ENCODE measurements around the gene GAREM1.
"Not testable (repeated sequence)": the region's sequence is repeated elsewhere in the genome, so short reads cannot be mapped to it uniquely, and the experiment has no call there.

GAREM1 gene

GRCh38 chr18:32476106-32476505 lies 5.4 kb upstream of the GAREM1 start:
- no peaks in the 10 kb centered on the region for H3K36me3 ChIP-seq (ENCODE audit: control insufficient read depth, insufficient read depth, low read length)
- no peak overlapping the region for H3K9ac ChIP-seq (ENCODE audit: low read length)
- H3K56ac ChIP-seq (ENCODE audit: low read length), result no peak overlapping the region
- H3K79me1 ChIP-seq (ENCODE audit: low read length), result no peaks in the 10 kb centered on the region
- no peak overlapping the region for H4K8ac ChIP-seq (ENCODE audit: low read depth, low read length)
- no peak overlapping the region for H3K4me3 ChIP-seq (ENCODE audit: low read length)
- no peaks in the 10 kb centered on the region for H3K27me3 ChIP-seq (ENCODE audit: insufficient read depth, low read length, poor library complexity)
- H3K4ac ChIP-seq (ENCODE audit: low read depth, low read length), result no peak overlapping the region
- H2BK120ac ChIP-seq (ENCODE audit: low read depth, low read length), result no peak overlapping the region
- no peak for DNase-seq
- no peak overlapping the region for H2BK5ac ChIP-seq (ENCODE audit: low read length)
- no peaks in the 10 kb centered on the region for H3K79me2 ChIP-seq (ENCODE audit: control insufficient read depth, insufficient read depth, low read length)
- no peak overlapping the region for H3K23ac ChIP-seq (ENCODE audit: low read length)
- H3K4me2 ChIP-seq (ENCODE audit: low read length), result no peak overlapping the region
- no peak overlapping the region for H2AK5ac ChIP-seq (ENCODE audit: low read length)
- peaks cover 3% of the 10 kb centered on the region for H3K4me1 ChIP-seq (ENCODE audit: control insufficient read depth, low read depth, low read length)
- no peak overlapping the region for H2BK15ac ChIP-seq (replicated peaks; ENCODE audit: low read depth)
- H4K5ac ChIP-seq (ENCODE audit: low read length), result no peak overlapping the region
- H3K18ac ChIP-seq (ENCODE audit: low read length), result no peak overlapping the region
- H3K27ac ChIP-seq (ENCODE audit: low read depth, low read length), result no peak overlapping the region
- no CpG with 5 or more reads among the region's 2 CpGs for WGBS (ENCODE audit: extremely low coverage, insufficient coverage, low lambda C conversion rate)

GRCh38 chr18:32475069-32475468 lies 4.4 kb upstream of the GAREM1 start:
- not testable (repeated sequence) for H3K4ac ChIP-seq (ENCODE audit: low read depth, low read length); H3K27me3 ChIP-seq (ENCODE audit: insufficient read depth, low read length, poor library complexity); H3K9ac ChIP-seq (ENCODE audit: low read length); H3K56ac ChIP-seq (ENCODE audit: low read length); H3K4me1 ChIP-seq (ENCODE audit: control insufficient read depth, low read depth, low read length); H3K23ac ChIP-seq (ENCODE audit: low read length); H3K18ac ChIP-seq (ENCODE audit: low read length); H3K79me1 ChIP-seq (ENCODE audit: low read length); H2BK120ac ChIP-seq (ENCODE audit: low read depth, low read length); H3K4me2 ChIP-seq (ENCODE audit: low read length); H3K27ac ChIP-seq (ENCODE audit: low read depth, low read length); H2BK5ac ChIP-seq (ENCODE audit: low read length); H2BK15ac ChIP-seq (replicated peaks; ENCODE audit: low read depth); H4K5ac ChIP-seq (ENCODE audit: low read length); H3K4me3 ChIP-seq (ENCODE audit: low read length); H3K79me2 ChIP-seq (ENCODE audit: control insufficient read depth, insufficient read depth, low read length); H3K36me3 ChIP-seq (ENCODE audit: control insufficient read depth, insufficient read depth, low read length); DNase-seq; H2AK5ac ChIP-seq (ENCODE audit: low read length); H4K8ac ChIP-seq (ENCODE audit: low read depth, low read length)
- no CpG with 5 or more reads among the region's 12 CpGs for WGBS (ENCODE audit: extremely low coverage, insufficient coverage, low lambda C conversion rate)

GRCh38 chr18:32473325-32473724 lies 2.6 kb upstream of the GAREM1 start:
- Histone ChIP-seq H3K9ac (ENCODE audit: low read length) (no peak overlapping the region), H2BK5ac (ENCODE audit: low read length) (no peak overlapping the region), H3K4me2 (ENCODE audit: low read length) (no peak overlapping the region), H3K4ac (ENCODE audit: low read depth, low read length) (no peak overlapping the region), H3K18ac (ENCODE audit: low read length) (no peak overlapping the region), H3K23ac (ENCODE audit: low read length) (no peak overlapping the region), H4K5ac (ENCODE audit: low read length) (no peak overlapping the region), H3K4me3 (ENCODE audit: low read length) (no peak overlapping the region), H3K36me3 (ENCODE audit: control insufficient read depth, insufficient read depth, low read length) (no peaks in the 10 kb centered on the region), H3K79me2 (ENCODE audit: control insufficient read depth, insufficient read depth, low read length) (peaks cover 8% of the 10 kb centered on the region), H2BK120ac (ENCODE audit: low read depth, low read length) (no peak overlapping the region), H3K27ac (ENCODE audit: low read depth, low read length) (no peak overlapping the region), H3K4me1 (ENCODE audit: control insufficient read depth, low read depth, low read length) (peaks cover 11% of the 10 kb centered on the region), H4K8ac (ENCODE audit: low read depth, low read length) (no peak overlapping the region), H3K27me3 (ENCODE audit: insufficient read depth, low read length, poor library complexity) (no peaks in the 10 kb centered on the region), H3K79me1 (ENCODE audit: low read length) (peaks cover 5% of the 10 kb centered on the region), H2BK15ac (replicated peaks; ENCODE audit: low read depth) (no peak overlapping the region), H3K56ac (ENCODE audit: low read length) (no peak overlapping the region), H2AK5ac (ENCODE audit: low read length) (no peak overlapping the region)
- DNase-seq, result no peak

- no peak overlapping the region for H3K56ac ChIP-seq (ENCODE audit: low read length)
- H3K18ac ChIP-seq (ENCODE audit: low read length), result no peak overlapping the region
- WGBS (ENCODE audit: extremely low coverage, insufficient coverage, low lambda C conversion rate), result no CpG with 5 or more reads among the region's 1 CpG
- H3K4me2 ChIP-seq (ENCODE audit: low read length), result no peak overlapping the region
- H3K79me2 ChIP-seq (ENCODE audit: control insufficient read depth, insufficient read depth, low read length), result peaks cover 9% of the 10 kb centered on the region
- H2BK15ac ChIP-seq (replicated peaks; ENCODE audit: low read depth), result no peak overlapping the region
- no peaks in the 10 kb centered on the region for H3K36me3 ChIP-seq (ENCODE audit: control insufficient read depth, insufficient read depth, low read length)
- H2AK5ac ChIP-seq (ENCODE audit: low read length), result no peak overlapping the region
- no peak overlapping the region for H3K4me3 ChIP-seq (ENCODE audit: low read length)
- no peak overlapping the region for H3K23ac ChIP-seq (ENCODE audit: low read length)
- no peak overlapping the region for H4K8ac ChIP-seq (ENCODE audit: low read depth, low read length)
- H3K27me3 ChIP-seq (ENCODE audit: insufficient read depth, low read length, poor library complexity), result no peaks in the 10 kb centered on the region
- no peak overlapping the region for H4K5ac ChIP-seq (ENCODE audit: low read length)
- H3K27ac ChIP-seq (ENCODE audit: low read depth, low read length), result no peak overlapping the region
- no peak overlapping the region for H3K9ac ChIP-seq (ENCODE audit: low read length)
- H3K4me1 ChIP-seq (ENCODE audit: control insufficient read depth, low read depth, low read length), result peaks cover 11% of the 10 kb centered on the region
- no peak for DNase-seq
- no peak overlapping the region for H3K4ac ChIP-seq (ENCODE audit: low read depth, low read length)
- no peak overlapping the region for H2BK120ac ChIP-seq (ENCODE audit: low read depth, low read length)
- H3K79me1 ChIP-seq (ENCODE audit: low read length), result peaks cover 5% of the 10 kb centered on the region
- H2BK5ac ChIP-seq (ENCODE audit: low read length), result no peak overlapping the region
These were observed 2.2 kb upstream of the GAREM1 start for GRCh38 chr18:32472841-32473240.

GRCh38 chr18:32470460-32470713 lies 295 bp downstream of the GAREM1 start:
- H3K4me2 ChIP-seq (ENCODE audit: low read length), result peak overlapping the region; percentile 58
- H3K27ac ChIP-seq (ENCODE audit: low read depth, low read length), result peak overlapping the region; percentile 96
- H3K9ac ChIP-seq (ENCODE audit: low read length), result peak overlapping the region; percentile 85
- H4K5ac ChIP-seq (ENCODE audit: low read length), result no peak overlapping the region
- peaks cover 11% of the 10 kb centered on the region for H3K79me2 ChIP-seq (ENCODE audit: control insufficient read depth, insufficient read depth, low read length)
- H3K79me1 ChIP-seq (ENCODE audit: low read length), result peaks cover 7% of the 10 kb centered on the region
- H2BK5ac ChIP-seq (ENCODE audit: low read length), result no peak overlapping the region
- H3K36me3 ChIP-seq (ENCODE audit: control insufficient read depth, insufficient read depth, low read length), result no peaks in the 10 kb centered on the region
- no peak overlapping the region for H3K4ac ChIP-seq (ENCODE audit: low read depth, low read length)
- H3K56ac ChIP-seq (ENCODE audit: low read length), result peak overlapping the region; percentile 91
- peak overlapping the region; percentile 56 for H3K18ac ChIP-seq (ENCODE audit: low read length)
- no peaks in the 10 kb centered on the region for H3K27me3 ChIP-seq (ENCODE audit: insufficient read depth, low read length, poor library complexity)
- peak overlapping the region; percentile 22 for H3K4me3 ChIP-seq (ENCODE audit: low read length)
- peaks cover 12% of the 10 kb centered on the region for H3K4me1 ChIP-seq (ENCODE audit: control insufficient read depth, low read depth, low read length)
- peak overlapping the region; percentile 84 for H4K8ac ChIP-seq (ENCODE audit: low read depth, low read length)
- no peak overlapping the region for H3K23ac ChIP-seq (ENCODE audit: low read length)
- no peak for DNase-seq
- no CpG with 5 or more reads among the region's 47 CpGs for WGBS (ENCODE audit: extremely low coverage, insufficient coverage, low lambda C conversion rate)
- H2AK5ac ChIP-seq (ENCODE audit: low read length), result no peak overlapping the region
- peak overlapping the region; percentile 47 for H2BK120ac ChIP-seq (ENCODE audit: low read depth, low read length)
- H2BK15ac ChIP-seq (replicated peaks; ENCODE audit: low read depth), result no peak overlapping the region

GRCh38 chr18:32469691-32470459 lies 807 bp downstream of the GAREM1 start:
- peak overlapping the region; percentile 96 for H3K27ac ChIP-seq (ENCODE audit: low read depth, low read length)
- DNase-seq, result peak; percentile 40
- H3K36me3 ChIP-seq (ENCODE audit: control insufficient read depth, insufficient read depth, low read length), result no peaks in the 10 kb centered on the region
- H2BK120ac ChIP-seq (ENCODE audit: low read depth, low read length), result peak overlapping the region; percentile 47
- peaks cover 12% of the 10 kb centered on the region for H3K79me2 ChIP-seq (ENCODE audit: control insufficient read depth, insufficient read depth, low read length)
- no CpG with 5 or more reads among the region's 41 CpGs for WGBS (ENCODE audit: extremely low coverage, insufficient coverage, low lambda C conversion rate)
- no peak overlapping the region for H4K5ac ChIP-seq (ENCODE audit: low read length)
- H3K4me1 ChIP-seq (ENCODE audit: control insufficient read depth, low read depth, low read length), result peaks cover 13% of the 10 kb centered on the region
- peak overlapping the region; percentile 91 for H3K56ac ChIP-seq (ENCODE audit: low read length)
- peak overlapping the region; percentile 22 for H3K4me3 ChIP-seq (ENCODE audit: low read length)
- H2BK5ac ChIP-seq (ENCODE audit: low read length), result no peak overlapping the region
- H3K27me3 ChIP-seq (ENCODE audit: insufficient read depth, low read length, poor library complexity), result no peaks in the 10 kb centered on the region
- H2BK15ac ChIP-seq (replicated peaks; ENCODE audit: low read depth), result no peak overlapping the region
- peaks cover 7% of the 10 kb centered on the region for H3K79me1 ChIP-seq (ENCODE audit: low read length)
- H3K4me2 ChIP-seq (ENCODE audit: low read length), result peak overlapping the region; percentile 58
- peak overlapping the region; percentile 56 for H3K18ac ChIP-seq (ENCODE audit: low read length)
- peak overlapping the region; percentile 85 for H3K9ac ChIP-seq (ENCODE audit: low read length)
- H4K8ac ChIP-seq (ENCODE audit: low read depth, low read length), result no peak overlapping the region
- peak overlapping the region; percentile 2 for H3K4ac ChIP-seq (ENCODE audit: low read depth, low read length)
- no peak overlapping the region for H3K23ac ChIP-seq (ENCODE audit: low read length)
- H2AK5ac ChIP-seq (ENCODE audit: low read length), result no peak overlapping the region
